ENCODE results near the gene HYOU1.

DNA sequence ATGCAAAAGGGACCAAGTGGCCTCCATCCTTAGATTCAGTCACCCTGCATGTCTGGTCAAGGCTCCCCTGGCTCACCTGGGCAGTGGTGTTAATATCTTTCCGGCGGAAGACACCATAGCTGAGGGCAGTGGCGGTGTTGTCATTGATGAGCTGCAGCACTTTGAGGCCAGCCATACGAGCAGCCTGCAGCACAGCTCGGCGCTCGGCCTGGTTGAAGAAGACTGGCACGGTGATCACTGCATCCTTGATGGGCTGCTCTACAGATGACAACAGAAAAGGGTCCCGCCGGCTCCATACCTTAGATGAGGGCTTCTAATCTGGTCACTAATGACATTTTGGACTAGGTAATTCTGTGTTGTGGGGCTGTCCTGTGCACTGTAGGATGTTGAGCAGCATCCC, 2.6 kb downstream of the HYOU1 start:
- TF ChIP-seq, protein P1, sequence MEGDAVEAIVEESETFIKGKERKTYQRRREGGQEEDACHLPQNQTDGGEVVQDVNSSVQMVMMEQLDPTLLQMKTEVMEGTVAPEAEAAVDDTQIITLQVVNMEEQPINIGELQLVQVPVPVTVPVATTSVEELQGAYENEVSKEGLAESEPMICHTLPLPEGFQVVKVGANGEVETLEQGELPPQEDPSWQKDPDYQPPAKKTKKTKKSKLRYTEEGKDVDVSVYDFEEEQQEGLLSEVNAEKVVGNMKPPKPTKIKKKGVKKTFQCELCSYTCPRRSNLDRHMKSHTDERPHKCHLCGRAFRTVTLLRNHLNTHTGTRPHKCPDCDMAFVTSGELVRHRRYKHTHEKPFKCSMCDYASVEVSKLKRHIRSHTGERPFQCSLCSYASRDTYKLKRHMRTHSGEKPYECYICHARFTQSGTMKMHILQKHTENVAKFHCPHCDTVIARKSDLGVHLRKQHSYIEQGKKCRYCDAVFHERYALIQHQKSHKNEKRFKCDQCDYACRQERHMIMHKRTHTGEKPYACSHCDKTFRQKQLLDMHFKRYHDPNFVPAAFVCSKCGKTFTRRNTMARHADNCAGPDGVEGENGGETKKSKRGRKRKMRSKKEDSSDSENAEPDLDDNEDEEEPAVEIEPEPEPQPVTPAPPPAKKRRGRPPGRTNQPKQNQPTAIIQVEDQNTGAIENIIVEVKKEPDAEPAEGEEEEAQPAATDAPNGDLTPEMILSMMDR (IDR thresholded peaks at IDR 0.05) = no peak
- TF ChIP-seq TAF1 (IDR thresholded peaks at IDR 0.05; ENCODE audit: borderline replicate concordance, low read depth, low read length) (no peak), RCOR1 (IDR thresholded peaks at IDR 0.05; ENCODE audit: low read length) (no peak), MEF2A (IDR thresholded peaks at IDR 0.05; ENCODE audit: borderline replicate concordance, low read depth) (no peak)
